KBM-7 (cell line): ENCODE measurements around the gene SPSB2.

Experiments used
- DNase-seq: peaks from one replicate; pipeline ENCODE4 v3.0.0-alpha.2; 2015
- in situ Hi-C: fragments of 300-500 bp; cut with MboI; formaldehyde crosslinking; loops from 2 replicates; pipeline ENCODE4 v1.14.3; 2020; ENCODE audit warnings: low sequenced_read_pairs, low pct_unique_long_range_greater_than_20kb, mixed read lengths

Gene SPSB2

GRCh38 chr12:6837370-6838060 lies 35.6 kb downstream of the SPSB2 start:
- in situ Hi-C loops = no loop called here
- DNase-seq = no peak

GRCh38 chr12:6836851-6837250 lies 36.3 kb downstream of the SPSB2 start:
- in situ Hi-C loops = no loop called here
- DNase-seq = no peak

DNA sequence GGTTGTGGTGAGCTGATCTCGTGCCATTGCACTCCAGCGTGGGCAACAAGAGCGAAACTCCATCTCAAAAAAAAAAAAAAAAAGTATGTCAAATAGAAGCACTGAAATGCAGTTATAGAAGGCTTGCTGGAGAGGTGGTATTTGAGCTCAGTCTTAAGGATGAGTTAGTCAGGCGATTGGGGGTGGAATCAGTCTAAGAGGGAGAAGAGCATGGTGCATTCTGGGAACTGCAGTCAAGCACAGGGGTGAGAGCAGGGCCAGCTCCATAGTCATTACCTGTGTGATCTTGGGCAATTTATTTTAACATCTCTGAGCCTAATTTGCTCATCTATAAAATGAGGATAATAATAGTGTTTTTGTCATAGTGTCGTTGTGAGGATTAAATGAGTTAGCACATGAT lies 38.2 kb downstream of the SPSB2 start:
- no peak for DNase-seq
- in situ Hi-C loops = no loop called here

GRCh38 chr12:6834254-6834653 lies 38.8 kb downstream of the SPSB2 start:
- in situ Hi-C loops = no loop called here
- no peak for DNase-seq

DNA sequence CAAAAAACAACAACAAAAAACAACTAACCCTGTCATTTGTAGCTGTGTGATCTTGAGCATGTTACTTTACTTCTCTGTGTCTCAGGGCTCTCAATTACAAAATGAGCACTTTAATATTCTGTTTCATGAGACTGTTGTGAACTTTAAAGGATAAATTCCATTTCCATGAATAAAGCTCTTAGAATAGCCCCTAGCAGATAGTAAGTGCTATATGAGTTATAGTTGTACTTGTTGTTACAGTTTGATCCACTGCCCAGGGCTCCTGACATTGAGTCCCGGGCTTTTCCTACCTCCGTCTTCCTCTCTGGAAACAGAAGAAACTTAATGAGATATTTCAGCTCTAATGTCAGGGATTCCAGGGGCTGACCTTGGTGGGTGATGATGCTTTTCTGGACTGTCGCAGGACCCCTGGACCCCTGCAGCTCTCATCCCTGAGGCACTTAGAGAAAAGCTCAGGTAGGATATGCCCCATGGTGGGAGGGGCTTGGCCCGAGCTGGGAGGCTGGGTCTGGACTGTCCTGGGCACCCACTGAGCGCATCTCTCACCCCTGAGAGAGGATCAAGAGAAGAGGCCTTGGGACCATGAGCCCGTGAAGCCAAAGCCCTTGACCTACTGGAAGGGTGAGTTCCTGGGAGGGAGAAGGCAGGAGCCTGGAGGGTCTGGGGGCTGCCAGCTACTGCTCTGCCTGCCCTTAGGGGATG lies 39.8 kb downstream of the SPSB2 start:
- DNase-seq = no peak
- in situ Hi-C loops = no loop called here

DNA sequence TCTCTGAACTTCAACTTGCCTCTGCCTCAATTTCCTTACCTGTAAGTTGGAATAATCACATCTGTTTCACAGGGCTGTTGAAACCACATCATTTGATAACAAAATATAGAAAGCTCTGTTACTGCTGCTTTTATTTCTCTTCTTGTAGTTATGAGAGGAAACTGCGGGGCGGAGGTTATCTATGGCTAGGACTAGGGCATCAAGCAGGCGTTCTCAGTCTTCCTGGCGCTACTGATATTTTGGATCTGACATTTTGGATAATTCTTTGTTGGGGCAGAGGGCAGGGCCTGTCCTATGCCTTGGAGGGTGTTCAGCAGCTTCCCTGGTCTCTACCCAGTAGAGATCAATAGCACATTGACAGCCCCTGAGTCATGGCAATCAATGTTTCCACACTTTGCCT lies 41.0 kb downstream of the SPSB2 start:
- DNase-seq = no peak
- in situ Hi-C loops = no loop called here

DNA sequence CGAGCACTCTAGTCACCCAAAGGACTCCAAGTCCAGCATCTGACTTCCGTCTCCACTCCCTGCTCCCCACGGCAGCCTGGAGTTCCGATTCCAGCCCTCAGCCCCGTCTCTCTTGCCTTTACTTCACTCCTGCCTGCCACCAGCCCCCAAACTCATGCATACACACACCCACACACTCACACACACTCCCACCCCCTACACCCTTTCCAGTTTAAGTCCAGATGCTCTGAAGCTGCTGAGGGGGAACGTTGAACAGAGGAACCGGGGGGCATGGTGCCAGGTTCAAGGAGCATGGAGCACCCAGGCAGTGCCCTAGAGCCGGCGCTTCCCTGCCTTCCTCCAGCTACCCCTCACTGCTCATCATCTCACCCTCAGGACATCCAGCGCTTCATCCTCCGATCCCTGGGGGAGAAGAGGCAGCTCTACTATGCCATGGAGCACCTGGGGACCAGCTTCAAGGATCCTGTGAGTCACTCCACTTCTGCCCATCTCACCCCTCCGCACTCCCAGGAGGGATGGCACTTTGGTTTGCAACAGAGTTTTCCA lies 41.6 kb downstream of the SPSB2 start:
- in situ Hi-C loops = no loop called here
- DNase-seq = no peak

- in situ Hi-C loops = no loop called here
- no peak for DNase-seq
Measured at GRCh38 chr12:6830999-6831398, 42.1 kb downstream of the SPSB2 start.

DNA sequence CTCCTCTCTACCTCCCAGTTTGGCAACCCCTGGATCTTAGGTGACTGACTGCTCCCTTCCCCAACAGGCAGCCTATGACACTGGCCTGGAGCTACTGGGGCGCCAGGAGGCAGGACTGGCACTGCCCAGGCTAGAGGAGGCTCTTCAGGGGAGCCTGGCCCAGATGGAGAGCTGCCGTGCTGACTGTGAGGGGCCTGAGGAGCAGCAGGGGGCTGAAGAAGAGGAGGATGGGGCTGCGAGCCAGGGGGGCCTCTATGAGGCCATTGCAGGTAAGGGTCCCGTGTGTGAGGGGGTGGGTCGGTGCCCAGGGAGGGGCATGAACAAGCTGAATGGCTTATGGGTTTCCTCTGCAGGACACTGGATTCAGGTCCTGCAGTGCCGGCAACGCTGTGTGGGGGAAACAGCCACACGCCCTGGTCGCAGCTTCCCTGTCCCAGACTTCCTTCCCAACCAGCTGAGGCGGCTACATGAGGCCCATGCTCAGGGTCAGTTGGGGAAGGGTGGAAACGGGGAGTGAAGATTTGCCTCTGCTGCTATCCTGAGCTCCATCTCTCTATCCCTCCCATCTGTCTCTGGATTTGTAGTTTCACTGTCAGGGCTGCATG lies 42.7 kb downstream of the SPSB2 start:
- DNase-seq = no peak
- in situ Hi-C loops = no loop called here

GRCh38 chr12:6829536-6830220 lies 43.4 kb downstream of the SPSB2 start:
- in situ Hi-C loops = no loop called here
- DNase-seq = no peak

DNA sequence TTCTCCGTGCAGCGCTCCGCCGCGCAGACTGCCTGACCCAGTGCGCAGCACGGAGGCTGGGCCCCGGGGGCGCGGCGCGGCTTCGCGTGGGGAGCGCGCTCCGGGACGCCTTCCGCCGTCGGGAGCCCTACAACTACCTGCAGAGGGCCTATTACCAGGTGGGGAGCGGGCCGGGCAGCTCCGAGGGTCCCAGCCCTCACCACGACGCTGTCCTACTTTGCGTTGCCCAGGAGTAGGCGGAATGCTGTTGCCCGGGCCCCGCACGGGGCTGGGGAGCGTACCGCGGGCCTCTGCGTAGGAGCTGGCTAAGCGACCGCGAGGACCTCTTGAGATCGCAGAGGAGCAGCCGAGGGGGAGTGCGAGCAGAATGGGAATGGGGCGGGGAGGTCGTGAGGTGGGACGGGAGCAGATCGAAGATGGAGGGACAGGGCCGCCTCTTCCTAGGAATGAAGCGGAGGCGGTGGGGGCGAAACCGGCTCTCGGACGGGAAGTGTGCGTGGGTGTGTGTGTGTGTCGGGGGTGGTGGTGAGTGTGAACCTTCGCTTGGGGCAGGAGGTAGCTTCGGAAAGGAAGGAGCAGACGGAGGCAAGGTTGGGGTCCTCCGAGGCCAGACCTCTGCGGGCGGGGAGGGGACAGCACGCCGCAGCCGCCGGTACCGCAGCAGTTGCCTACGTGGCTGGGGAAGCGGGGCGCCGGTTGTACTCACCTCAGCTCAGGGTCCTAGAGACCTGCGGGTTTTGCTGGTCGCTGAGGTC lies 44.1 kb downstream of the SPSB2 start:
- DNase-seq = peak; percentile 67
- in situ Hi-C loops = no loop called here

DNA sequence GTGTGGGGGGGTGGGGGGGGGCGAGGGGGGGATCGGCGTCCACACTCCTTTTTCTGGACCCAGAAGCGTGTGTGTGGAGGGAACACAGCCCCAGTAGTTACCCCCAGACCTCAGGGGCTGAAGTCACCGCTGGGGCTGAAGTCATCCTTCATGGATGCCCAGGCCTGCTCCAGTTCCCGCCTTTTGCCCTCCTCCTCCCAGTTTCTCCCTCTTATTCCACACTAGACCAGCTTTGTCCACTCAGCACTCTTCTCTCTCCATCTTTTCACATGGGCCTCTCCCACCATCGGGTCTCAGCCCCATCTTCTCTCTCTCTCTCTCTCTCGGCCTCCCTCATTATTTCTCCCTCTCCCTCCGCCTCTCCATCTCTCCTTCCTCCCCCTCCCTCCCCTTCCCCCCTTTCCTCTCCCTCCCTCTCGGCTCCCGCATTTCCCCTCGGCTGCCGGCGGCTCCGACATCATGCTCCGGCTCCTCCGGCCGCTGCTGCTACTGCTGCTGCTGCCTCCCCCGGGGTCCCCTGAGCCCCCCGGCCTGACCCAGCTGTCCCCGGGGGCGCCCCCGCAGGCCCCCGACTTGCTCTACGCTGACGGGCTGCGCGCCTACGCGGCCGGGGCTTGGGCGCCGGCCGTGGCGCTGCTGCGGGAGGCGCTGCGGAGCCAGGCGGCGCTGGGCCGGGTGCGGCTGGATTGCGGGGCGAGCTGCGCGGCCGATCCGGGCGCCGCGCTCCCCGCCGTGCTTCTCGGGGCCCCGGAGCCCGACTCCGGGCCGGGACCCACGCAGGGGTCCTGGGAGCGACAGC lies 44.9 kb downstream of the SPSB2 start, which contains the start of gene P3H3:
Gene P3H3, plus strand, starts transcription at position 426 of the 799 bp plus-strand sequence. Its CDS starts 34 bp downstream, at position 460.
- in situ Hi-C loops = no loop called here
- peak; percentile 47 for DNase-seq

DNA sequence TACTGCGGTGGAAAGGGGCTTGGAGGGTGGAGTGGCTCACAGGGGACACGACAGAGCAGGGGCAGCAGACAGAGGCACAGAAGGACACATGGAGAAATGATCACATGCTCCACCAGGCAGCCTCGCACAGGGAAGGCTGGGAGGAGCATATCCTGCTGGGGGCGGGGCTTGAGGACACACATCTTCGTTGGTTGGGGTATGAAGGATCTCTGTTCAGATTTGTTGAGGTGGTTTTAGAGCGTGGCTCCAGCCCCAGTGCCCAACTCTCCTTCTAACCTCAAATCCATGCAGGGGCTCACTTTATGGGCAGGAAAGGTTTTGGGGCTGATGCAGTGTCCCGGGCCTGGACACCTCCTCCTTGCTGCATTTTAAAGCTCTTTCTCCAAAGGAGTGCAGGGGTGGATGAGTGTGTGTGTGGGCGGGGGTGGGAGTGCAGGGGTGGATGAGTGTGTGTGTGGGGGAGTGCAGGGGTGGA lies 45.6 kb downstream of the SPSB2 start:
- DNase-seq = peak; percentile 88
- in situ Hi-C loops = no loop called here

- no peak for DNase-seq
- in situ Hi-C loops = no loop called here
Measured at GRCh38 chr12:6826734-6827436, 46.2 kb downstream of the SPSB2 start.

- no peak for DNase-seq
- in situ Hi-C loops = no loop called here
Measured at GRCh38 chr12:6826125-6826733, 46.9 kb downstream of the SPSB2 start.

- in situ Hi-C loops = no loop called here
- peak; percentile 91 for DNase-seq
Measured at GRCh38 chr12:6825398-6826124, 47.5 kb downstream of the SPSB2 start.
